Activated CD8-positive, alpha-beta memory T cell treated with anti-CD3 and anti-CD28 coated beads, Interleukin-2, amount 50 U/mL, for 4 hours (primary cell): Measurements from ENCODE around the gene RBL1.
A peak's percentile ranks its signal among the peaks of the same experiment; 100 is the strongest.
"Not testable (repeated sequence)": the region's sequence is repeated elsewhere in the genome, so short reads cannot be mapped to it uniquely, and the experiment has no call there.

Experiments
- DNase-seq: peaks from one replicate; pipeline ENCODE4 v3.0.0-alpha.2; 2020

The RBL1 gene

DNA sequence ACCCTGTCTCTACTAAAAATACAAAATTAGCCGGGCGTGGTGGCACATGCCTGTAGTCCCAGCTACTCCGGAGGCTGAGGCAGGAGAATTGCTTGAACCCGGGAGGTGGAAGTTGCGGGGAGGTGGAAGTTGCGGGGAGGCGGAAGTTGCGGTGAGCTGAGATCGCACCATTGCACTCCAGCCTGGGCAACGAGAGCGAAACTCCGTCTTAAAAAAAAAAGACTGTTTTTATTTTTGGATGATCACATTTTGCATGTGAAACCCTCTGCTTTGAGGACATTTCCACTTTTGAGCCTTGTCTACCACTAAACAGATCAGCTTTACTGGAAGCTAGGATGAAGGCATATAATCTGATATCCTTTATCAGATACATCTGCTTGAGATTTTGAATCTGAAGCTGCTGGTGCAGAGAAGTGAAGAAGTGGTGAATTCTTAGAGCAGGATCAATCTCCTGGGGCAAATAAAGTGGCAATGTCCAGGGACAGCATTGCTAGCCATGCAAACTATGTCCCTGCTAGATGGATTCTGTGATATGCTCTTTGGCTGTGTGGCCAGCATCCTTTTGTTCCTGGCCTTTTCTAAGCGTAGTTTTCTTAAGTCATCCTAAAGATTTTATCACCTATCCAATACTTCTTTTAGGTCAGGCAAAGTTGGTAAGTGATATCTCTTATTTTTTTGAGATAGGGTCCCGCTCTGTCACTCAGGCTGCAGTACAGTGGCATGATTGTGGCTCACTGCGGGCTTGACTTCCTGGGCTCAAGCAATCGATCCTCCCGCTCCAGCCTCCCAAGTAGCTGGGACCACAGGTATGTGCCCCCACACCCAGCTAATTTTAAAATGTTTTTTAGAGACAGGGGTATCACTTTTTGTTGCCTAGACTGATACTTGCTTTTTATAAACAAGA lies 23.3 kb downstream of the RBL1 start:
- DNase-seq = no peak

DNA sequence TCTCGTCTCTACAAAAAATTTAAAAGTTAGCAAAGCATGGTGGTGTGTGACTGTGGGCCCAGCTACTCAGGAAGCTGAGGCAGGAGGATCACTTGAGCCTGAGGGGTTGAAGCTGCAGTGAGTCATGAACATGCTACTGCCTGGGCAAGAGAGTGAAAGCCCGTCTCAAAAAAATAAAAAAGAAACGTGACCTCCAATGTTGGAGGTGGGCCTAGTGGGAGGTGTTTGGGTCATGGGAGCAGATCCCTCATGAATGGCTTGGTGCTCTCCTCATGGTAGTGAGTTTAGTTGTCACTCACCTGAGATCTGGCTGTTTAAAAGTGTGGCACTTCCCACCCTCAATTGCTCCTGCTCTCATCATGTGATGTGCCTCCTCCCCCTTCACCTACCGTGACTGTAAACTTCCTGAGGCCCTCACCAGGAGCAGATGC lies 24.3 kb downstream of the RBL1 start:
- DNase-seq = peak; percentile 30

DNA sequence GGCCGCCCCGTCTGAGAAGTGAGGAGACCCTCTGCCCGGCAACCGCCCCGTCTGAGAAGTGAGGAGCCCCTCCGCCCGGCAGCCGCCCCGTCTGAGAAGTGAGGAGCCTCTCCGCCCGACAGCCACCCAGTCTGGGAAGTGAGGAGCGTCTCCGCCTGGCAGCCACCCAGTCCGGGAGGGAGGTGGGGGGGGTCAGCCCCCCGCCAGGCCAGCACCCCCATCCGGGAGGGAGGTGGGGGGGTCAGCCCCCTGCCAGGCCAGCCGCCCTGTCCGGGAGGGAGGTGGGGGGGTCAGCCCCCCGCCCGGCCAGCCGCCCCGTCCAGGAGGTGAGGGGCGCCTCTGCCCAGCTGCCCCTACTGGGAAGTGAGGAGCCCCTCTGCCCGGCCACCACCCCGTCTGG lies 26.2 kb downstream of the RBL1 start:
- not testable (repeated sequence) for DNase-seq

DNA sequence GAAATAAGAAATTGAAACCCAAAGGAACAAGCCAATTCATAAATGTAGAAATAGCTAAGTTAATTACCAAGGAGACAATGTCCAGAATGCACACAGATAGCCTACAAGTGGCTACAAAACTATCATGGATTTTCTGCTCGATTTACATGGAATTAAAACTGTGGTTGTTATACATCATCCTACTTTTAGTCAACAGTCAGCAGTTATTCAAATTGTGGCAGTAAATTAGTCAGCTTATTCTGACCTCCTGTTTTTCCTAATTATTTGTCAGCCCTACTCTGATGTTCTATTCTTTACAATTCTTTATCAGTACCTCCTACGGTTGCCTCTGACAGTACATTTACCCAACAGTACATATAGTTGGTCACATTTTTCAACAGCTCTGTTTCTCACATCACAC lies 29.6 kb downstream of the RBL1 start:
- no peak for DNase-seq

DNA sequence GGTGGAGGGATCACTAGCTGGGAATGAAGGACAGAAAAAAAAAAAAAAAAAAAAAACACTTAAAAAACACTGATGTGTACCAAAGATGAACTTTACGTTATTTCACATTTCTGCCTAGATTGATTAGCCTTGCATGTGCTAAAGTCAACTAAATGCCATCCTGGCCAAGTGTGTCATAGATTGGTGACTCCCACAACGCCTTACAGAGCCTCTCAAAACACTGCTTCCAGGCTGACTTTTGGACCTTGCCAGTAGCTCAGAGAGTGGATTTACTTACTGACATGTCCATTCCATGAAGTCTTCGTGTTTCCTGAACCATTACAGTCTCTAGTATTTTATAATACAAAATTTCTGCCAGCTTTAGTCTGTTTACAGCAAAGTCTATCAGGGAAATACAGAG lies 40.5 kb downstream of the RBL1 start:
- DNase-seq = no peak

DNA sequence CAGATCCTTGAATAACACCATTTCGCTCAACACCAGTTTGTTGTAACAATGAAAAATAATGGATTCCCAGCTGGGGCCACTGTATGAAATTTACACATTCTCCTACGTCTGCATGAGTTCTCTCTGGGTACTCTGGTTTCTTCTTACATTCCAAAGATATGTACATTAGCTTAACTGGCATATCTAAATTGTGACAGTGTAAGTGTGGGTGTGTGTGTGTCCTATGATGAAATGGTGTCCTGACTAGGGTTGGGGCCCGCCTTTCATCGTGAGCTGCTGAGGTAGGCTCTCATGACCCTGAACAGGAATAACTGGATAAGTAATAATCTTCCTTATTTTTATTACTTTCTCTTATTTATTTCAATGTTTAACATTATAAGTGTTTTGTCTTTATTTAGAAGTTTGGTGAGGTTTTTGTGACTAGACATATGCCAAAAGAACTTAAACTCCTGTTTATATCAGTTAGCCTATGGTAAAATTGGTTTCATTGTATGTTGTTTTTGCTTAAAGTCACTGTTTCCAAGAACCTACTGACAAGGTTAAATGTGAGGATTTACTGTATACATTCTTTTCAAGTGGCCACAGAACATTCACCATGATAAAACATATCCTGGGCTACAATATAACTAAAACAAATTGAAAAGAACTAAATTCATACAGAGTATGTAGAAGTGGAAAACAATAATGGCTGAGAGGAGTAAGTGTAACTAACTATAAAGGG lies 42.4 kb downstream of the RBL1 start:
- DNase-seq = no peak

DNA sequence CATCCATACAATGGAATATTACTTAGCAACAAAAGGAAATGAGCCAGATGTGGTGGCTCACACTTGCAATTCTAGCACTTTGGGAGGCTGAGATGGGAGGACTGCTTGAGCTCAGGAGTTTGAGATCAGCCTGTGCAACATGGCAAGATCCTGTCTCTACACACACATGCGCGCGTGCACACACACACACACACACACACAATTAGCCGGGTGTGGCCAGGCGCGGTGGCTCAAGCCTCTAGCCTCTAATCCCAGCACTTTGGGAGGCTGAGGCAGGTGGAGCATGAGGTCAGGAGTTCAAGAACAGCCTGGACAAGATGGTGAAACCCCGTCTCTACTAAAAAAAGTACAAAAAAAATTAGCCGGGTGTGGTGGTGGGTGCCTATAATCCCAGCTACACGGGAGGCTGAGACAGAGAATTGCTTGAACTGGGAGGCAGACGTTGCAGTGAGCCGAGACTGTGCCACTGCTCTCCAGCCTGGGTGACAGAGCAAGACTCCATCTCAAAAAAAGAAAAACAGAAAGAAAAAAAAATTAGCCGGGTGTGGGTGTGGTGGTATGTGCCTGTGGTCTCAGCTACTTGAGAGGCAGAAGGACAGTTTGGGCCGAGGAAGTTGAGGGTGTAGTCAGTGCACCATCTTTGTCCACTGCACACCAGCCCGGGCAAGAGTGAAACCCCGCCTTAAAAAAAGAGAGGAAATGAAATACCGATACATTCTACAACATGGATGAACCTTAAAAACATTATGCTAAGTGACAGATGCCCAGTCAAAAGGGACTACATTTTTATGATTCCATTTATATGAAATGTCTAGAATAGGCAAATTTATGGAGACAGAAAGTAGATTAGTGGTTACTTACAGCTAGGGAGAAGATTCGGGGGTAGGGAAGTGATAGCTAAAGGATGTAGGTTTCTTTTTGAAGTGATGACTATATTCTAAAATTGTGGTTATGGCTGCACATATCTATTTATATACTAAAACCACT lies 52.5 kb downstream of the RBL1 start:
- no peak for DNase-seq

DNA sequence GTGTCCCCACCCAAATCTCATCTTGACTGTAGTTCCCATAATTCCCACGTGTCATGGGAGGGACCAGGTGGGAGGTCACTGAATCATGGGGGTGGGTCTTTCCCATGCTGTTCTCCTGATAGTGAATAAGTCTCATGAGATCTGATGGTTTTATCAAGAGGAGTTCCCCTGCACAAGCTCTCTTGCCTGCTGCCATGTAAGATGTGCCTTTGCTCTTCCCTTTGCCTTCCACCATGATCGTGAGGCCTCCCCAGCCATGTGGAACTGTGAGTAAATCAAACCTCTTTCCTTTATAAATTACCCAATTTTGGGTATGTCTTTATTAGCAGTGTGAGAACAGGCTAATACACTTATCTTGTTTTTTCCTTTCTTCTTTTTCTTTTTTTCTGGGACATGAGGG lies 56.4 kb downstream of the RBL1 start:
- not testable (repeated sequence) for DNase-seq

DNA sequence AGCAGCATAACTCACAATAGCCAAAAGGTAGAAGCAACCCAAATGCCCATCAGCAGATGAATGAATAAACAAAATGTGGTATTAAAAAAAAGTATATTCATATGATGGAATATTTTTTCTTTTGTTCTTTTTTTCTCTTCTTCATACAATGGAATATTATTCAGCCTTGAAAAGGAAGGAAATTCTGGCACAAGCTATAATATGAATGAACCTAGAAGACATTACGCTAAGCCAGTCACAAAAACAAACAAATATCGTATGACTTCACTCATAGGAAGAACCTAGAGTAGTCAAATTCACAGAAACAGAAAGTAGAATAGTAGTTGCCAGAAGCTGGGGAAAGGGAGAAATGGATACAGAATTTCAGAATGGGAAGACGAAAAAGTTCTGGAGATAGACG lies 63.7 kb downstream of the RBL1 start:
- DNase-seq = no peak

DNA sequence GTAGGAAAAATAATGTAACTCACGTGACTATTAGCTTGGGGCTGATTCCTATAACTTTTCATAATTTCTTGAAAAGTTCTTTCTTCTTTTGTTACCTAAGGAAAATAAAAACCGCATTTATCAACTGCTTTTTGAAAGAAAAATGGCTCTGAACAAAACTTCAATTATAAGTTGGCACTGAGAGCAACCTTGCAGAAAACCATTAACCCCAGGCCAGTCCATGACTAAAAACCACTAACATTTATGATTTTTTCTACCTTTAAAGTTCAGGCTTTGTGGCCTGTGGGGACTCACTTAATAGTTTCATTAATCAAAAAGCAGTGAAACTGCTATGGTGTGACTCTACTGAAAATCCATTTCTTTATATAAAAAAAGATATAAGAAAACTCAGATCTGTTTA lies 75.2 kb downstream of the RBL1 start:
- no peak for DNase-seq

DNA sequence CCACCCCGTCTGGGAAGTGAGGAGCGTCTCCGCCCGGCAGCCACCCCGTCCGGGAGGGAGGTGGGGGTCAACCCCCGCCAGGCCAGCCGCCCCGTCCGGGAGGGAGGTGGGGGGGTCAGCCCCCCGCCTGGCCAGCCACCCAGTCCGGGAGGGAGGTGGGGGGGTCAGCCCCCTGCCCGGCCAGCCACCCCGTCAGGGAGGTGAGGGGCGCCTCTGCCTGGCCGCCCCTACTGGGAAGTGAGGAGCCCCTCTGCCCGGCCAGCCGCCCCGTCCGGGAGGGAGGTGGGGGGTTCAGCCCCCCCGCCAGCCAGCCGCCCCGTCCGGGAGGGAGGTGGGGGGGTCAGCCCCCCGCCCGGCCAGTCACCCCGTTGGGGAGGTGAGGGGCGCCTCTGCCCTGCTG lies 83.2 kb downstream of the RBL1 start:
- DNase-seq = not testable (repeated sequence)

DNA sequence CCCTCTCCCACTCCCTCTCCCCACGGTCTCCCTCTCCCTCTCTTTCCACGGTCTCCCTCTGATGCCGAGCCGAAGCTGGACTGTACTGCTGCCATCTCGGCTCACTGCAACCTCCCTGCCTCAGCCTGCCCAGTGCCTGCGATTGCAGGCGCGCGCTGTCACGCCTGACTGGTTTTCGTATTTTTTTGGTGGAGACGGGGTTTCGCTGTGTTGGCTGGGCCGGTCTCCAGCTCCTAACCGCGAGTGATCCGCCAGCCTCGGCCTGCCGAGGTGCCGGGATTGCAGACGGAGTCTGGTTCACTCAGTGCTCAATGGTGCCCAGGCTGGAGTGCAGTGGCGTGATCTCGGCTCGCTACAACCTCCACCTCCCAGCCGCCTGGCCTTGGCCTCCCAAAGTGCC lies 83.9 kb downstream of the RBL1 start:
- DNase-seq = not testable (repeated sequence)

DNA sequence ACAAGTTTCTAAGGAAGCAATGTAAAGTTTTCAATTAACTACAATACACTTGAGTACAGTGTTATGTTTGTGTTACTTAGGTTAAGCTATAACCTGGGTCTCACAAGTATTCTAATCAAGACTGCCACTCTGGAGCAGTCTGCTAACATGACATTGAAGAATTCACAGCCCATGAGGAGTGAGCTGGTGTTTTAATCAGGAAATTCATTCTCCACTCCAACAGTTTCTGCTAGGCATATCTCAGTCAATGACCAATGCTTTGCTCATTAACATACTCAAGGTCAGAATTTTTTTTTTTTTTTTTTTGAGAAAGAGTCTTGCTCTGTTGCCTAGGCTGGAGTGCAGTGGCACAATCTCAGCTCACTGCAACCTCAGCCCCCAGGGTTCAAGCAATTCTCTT lies 84.7 kb downstream of the RBL1 start:
- no peak for DNase-seq

DNA sequence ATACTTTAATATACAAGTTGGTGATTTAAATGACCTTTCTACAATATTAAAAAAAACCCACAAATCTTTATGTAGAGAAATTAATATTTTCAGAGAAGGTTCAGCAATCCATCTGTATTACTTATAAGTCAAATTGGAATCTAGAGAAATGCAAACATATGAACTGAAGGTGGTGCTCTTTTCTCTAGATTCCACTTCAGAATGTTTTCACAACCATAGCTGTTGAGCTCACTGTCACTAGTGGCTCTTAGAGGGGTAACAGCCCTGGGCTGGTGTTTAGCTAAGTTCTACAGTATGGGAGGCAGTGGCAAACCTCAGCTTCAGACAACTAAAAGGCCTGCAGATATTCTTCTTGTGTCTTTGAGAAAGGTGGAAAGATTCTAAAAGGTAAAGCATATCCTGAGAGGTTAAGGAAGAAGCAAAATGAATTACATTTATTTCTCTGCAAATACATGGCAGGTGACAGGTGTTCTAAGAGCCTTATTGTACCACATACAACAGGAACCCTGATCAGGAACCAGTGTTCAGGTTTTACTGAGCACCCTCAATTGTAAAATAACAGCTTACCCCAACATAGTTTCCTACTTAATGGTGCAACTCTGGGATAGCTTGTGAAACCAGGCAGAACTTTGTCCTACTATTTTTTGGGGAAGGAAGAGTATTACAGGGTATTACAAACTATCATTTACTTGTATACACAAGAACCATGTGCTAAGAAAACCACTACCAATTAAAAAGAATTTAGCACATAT lies 87.7 kb downstream of the RBL1 start:
- DNase-seq = no peak

DNA sequence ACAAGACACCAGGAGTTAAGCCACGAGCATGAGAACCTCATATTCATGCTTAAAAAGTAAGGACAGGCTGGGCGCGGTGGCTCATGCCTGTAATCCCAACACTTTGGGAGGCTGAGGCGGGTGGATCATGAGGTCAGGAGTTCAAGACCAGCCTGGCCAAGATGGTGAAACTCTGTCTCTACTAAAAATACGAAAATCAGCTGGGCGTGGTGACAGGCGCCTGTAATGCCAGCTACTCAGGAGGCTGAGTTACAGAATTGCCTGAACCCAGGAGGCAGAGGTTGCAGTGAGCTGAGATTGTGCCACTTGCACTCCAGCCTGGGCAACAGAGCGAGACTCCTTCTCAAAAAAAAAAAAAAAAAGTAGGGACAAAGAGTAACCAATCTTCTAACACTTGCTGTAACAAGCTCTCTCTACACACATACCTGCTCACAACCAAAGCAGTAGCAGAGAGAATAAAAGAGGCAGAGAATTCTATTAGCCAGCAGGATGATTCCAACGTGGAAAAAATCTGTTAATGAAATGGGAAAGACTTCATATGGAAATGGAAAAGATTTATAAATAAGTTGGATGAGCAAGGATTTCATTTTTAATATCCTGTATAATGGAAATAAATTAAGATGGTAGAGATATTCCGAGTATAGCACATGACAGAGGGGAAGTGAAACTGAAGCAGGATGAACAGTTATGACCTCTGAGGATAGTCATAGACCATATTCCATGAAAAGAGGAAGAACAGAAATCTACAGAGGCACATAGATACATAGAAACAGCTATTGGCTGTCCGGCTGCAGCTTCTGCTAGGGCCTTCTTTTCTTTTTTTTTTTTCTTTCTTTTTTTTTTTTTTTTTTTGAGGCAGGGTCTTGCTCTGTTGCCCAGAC lies 90.5 kb downstream of the RBL1 start:
- not testable (repeated sequence) for DNase-seq

DNA sequence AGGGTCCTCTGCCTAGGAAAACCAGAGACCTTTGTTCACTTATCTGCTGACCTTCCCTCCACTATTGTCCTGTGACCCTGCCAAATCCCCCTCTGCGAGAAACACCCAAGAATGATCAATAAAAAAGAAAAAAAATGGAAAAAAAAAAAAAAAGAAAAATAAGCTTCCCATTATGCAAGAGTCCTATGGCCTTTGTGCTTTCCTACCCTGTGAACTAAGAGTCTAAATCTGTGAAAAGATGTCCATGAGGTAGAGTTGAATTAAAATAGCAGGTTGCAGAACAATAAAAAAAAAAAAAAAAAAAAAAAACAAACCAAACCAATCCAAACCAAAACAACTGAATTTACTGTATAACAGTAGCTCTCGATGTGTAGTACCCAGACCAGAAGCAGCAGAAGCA lies 94.2 kb downstream of the RBL1 start:
- DNase-seq = not testable (repeated sequence)

DNA sequence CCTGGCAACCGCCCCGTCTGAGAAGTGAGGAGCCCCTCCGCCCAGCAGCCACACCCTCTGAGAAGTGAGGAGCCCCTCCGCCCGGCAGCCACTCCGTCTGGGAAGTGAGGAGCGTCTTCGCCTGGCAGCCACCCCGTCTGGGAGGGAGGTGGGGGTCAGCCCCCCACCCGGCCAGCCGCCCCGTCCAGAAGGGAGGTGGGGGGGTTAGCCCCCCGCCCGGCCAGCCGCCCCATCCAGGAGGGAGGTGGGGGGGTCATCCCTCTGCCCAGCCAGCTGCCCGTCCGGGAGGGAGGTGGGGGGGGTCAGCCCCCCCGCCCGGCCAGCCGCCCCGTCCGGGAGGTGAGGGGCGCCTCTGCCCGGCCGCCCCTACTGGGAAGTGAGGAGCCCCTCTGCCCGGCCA lies 95.6 kb downstream of the RBL1 start:
- not testable (repeated sequence) for DNase-seq

DNA sequence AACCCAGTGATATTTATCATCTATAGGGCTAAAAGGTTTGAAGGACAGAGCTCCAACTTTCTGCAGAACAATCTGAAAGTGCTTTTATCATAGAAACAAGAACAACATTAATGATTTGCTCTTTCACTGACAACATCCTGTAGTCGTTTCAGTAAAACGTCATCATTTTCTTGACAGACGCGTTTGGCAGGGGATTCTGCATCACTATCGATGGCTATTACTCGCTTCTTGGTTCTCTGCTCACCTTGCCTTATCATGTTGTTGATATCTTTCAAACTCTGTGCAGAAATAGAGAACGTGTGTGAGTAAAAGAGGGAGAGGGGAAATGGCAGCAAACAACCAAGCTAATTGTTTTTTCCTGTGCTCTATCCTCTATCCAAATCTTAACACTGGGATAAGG lies 97.1 kb downstream of the RBL1 start:
- no peak for DNase-seq

DNA sequence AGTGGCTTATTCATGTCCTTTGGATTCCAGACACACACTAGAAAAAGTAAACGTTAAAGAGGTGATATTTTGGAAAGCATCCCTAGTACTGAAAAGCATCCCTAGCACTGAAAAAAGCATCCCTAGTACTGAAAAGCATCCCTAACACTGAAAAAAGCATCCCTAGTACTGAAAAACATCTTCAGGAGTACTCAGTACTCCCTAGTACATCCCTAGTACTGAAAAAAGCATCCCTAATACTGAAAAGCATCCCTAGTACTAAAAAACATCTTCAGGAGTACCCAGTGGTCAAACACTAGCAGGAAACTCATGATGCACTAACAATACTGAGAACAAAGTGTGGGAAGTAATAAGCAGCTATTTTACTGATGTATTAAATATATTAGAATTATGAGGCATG lies 98.7 kb downstream of the RBL1 start:
- DNase-seq = no peak

DNA sequence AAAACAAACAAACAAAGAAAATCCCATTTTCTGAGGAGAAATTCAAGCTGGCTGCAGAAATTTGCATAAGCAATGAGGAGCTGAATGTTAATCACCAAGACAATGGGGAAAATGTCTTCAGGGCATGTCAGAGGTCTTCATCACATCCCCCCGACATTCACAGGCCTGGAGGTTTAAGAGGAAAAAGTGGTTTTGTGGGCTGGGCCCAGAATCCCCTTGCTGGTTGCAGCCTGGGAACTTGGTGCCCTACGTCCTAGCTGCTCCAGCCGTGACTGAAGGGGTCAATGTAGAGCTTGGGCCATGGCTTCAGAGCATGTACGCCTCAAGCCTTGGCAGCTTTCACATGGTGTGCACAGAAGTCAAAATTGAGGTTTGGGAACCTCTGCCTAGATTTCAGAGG lies 101.6 kb downstream of the RBL1 start:
- DNase-seq = not testable (repeated sequence)

DNA sequence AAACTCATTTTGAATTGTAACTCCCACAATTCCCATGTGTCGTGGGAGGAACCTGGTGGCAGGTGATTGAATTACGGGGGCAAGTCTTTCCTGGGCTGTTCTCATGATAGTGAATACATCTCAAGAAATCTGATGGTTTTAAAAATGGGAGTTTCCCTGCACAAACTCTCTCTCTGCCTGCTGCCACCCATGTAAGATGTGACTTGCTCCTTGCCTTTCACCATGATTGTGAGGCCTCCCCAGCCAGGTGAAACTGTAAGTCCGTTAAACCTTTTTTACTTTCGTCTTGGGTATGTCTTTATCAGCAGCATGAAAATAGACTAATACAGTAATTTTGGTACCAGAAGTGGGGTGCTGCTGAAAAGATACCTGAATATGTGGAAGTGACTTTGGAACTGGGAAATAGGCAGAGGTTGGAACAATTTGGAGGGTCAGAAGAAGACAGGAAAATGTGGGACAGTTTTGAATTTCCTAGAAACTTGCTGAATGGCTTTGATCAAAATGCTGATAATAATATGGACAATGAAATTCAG lies 102.9 kb downstream of the RBL1 start:
- DNase-seq = no peak
